GM19468 (cell line): ENCODE measurements around the gene SCAMP5.
A peak's percentile ranks its signal among the peaks of the same experiment; 100 is the strongest.

Source experiments
- ATAC-seq: cut with Tn5 transposase; IDR thresholded peaks from one replicate; pipeline ENCODE4 v1.9.1; 2021; ENCODE audit warnings: mild to moderate bottlenecking, moderate library complexity, moderate number of reproducible peaks; ENCODE audit not compliant: unreplicated experiment; ENCODE audit errors: extremely low read depth

The SCAMP5 gene

DNA sequence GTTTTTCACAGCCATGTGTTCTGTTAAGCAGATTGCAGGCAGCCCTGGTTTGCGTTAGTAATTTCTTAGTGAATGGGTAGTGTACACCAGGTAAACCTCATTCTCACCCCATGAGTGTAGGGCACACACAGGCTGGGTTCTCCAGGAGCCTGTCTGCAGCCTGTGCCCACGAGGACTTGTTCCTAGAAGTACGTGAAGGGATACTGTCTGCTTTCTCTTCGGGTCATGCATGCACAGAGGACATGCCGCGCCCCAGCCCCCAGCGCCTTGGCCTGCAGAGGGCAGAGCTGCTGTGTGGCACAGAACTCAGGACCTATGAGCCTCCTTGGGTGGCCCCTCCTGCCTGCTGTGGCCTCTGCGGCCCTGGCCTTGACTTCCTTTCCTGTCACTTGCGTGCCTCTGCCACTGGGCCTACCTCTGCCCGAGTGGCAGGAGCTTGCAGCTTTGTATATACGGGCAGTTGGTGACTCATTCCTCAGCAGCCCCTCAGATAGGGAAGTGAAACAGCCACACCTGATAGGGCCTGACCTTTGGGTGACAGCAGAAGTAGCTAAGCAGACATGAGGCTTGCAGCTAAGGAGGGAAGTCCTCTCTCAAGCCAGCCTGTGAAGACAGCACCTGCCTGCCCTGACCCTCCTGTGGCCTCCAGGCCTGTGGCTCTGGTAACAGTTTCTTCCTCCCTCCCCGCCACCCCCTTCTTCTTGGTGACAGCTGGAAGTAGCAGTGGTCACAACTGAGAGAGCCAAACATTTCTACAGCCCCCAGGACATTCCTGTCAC is 47.6 kb downstream of the SCAMP5 start:
- peak; percentile 60 for ATAC-seq

DNA sequence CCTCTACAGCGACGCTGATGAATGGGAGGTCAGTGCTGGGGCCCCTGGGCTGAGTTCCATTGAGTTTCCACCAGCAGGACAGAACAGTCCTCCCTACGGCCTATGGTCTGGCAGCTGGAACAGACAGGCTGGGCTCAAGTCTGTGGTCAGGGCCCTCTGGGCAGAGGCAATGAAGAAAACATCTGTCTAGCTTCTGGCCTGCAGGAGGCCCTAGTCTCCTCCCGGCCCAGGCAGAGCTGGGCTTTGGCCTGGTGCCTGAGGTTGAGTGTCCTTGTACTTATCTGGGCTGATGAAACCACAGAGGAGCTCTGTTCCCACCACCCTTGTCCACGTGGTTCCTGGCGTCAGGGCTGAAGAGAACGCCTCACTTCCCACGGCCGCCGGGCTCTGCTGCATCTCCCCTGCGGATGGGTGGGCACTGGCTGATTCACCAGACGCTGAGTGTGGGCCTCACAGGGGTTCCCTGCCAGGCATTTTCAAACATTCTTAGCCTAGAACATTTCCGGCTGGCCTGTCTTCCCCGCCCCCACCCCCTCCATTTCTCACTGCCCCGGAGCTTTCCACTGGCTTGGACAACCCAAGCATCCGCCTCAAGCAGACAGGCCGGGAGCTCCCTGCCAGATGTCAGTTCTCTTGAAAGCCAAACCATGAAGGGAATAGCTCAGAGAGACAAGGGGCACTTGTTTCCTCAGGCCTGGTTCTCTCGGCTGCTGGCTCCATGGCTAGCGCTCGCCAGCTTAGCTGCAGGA is 48.3 kb downstream of the SCAMP5 start:
- peak; percentile 3 for ATAC-seq

DNA sequence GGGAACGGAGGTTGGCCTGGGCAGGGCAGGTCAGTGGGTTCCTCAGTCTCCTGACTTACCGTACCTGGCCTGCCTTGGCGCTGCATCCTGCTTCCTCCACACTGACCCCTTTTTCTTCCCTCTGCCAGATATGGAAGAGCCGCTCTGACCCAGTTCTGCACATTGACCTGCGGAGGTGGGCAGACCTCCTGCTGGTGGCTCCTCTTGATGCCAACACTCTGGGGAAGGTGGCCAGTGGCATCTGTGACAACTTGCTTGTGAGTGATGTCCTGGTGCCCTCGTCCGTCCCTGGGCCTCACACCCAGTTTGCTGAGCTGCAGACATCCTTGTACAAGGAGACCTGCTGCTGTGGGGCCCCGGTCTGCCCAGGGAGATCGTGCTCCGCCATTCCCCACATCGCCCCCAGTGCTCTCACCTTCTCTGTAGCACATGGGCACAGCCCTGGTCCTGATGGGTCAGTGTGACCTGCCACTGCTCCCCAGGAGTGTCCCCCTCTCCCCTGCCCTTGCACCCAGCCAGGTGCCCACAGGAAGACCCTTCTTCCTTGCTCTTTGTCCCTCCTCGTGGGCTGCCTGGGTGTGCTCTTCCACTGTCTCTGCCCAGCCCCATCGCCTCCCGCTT is 49.0 kb downstream of the SCAMP5 start:
- no peak for ATAC-seq

DNA sequence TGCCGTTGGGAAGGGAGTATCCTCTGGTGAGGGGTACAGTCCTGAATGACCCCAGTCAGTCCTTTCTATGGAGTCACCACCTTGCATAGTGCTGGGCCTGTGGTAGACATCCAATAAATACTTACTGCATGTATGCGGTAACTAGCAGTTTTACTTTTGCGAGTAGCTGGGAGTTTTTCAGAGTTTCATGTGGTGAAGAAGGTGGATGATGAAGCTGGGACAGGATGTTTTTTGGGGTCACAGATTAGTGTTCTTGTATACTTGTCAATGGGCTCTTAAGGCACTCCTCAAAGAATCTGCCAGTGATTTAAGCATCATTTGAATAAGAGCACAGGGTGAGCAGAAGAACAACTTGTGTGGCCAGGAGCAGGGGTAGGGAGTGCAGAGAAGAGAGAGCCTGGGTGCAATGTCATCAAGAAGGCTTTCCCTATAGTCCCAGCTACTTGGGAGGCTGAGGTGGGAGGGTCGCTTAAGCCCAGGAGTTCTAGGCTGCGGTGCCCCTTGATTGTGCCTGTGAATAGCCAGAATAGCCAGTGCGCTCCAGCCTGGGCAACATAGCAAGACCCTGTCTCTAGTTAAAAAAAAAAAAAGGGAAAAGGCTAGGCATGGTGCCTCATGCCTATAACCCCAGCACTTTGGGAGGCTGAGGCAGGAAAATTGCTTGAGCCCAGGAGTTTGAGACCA is 50.1 kb downstream of the SCAMP5 start:
- no peak for ATAC-seq

DNA sequence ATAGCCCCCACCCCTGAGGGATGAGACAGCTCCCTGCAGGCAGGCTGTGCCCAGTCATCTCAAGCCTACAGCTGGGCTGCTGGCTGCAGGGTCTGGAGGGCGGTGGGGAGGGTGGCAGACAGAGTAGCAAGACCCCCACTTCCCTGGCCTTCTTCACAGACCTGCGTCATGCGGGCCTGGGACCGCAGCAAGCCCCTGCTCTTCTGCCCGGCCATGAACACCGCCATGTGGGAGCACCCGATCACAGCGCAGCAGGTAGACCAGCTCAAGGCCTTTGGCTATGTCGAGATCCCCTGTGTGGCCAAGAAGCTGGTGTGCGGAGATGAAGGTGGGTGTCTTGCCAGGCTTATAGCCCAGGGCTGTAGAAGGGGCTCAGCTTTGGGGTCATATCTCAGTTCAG is 53.0 kb downstream of the SCAMP5 start:
- no peak for ATAC-seq

DNA sequence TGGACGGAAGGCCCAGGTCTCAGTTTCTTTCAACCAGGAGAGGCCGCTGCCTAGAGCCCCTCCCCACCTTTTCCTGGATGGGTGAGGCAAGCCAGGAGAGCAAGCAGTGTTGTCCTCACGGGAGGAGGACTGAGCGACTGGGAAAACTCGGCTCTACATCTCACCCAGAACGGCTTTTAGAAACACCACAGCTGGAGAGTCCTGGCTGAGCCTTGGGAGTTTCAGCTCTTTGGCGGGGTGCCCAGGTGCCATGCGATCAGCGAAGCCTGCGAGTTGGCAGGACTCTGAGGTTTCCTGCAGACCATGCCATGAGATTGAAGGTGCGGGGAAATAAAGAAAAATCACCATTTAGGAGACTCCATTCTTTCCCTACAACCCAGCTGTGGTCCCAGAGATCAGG is 54.0 kb downstream of the SCAMP5 start:
- no peak for ATAC-seq

DNA sequence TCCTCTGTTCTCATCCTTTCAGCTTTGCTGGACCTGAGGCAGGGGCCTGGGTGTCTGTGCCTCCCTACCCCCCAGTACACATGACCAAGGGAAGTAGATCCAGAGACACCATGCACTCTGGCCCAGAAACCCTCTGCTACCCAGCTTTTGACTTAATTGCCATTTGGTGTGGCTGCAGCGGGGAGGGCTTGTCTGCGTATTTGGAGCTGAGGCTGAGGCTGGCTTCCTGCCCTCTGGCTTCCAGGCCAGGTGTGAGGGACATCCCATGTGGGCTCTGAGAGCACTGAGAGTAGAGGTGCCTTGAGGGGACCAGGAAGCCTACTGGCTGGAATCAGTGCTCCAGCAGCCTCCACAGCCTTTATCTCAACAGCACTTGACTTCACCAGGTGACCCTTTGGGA is 54.9 kb downstream of the SCAMP5 start:
- ATAC-seq = no peak

DNA sequence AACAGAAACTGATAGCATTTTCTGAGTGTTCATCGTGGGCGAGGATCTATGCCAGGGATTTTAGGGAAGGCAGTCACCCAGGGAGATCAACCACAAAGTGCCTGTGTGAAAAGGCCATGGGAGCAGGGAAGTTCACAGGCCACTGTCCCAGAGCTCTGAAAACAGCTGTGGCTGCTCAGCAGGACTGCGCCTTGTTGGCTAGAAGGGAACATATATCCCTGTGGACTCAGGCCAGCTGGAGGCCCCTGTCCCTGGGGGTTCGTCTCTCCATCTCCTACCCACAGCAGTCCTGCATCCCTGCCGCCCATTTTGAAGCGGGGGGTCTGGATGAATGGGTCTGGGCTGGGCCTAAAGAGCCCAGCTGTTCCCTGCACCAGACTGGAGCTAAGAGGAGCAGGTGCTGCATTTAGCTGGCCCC is 55.8 kb downstream of the SCAMP5 start:
- no peak for ATAC-seq

DNA sequence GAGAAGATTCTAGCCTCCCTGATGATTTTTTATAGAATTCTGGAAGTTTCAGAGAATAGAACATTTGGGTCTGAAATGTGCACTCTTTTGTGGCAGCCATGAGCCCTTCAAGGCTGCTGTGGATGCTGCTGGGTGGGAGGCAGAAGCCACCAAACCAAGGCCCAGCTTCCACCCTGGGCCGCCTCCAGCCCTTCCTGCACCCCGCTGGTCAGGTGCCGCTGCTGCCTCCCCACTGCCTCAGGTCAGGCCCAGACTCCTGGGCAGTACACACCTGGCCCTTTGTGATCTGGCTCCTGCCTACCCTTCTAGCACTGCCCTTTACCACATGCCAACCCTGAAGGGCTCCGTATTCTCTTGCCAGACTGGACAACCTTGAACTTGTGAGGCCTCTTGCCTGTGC is 56.3 kb downstream of the SCAMP5 start:
- ATAC-seq = no peak

DNA sequence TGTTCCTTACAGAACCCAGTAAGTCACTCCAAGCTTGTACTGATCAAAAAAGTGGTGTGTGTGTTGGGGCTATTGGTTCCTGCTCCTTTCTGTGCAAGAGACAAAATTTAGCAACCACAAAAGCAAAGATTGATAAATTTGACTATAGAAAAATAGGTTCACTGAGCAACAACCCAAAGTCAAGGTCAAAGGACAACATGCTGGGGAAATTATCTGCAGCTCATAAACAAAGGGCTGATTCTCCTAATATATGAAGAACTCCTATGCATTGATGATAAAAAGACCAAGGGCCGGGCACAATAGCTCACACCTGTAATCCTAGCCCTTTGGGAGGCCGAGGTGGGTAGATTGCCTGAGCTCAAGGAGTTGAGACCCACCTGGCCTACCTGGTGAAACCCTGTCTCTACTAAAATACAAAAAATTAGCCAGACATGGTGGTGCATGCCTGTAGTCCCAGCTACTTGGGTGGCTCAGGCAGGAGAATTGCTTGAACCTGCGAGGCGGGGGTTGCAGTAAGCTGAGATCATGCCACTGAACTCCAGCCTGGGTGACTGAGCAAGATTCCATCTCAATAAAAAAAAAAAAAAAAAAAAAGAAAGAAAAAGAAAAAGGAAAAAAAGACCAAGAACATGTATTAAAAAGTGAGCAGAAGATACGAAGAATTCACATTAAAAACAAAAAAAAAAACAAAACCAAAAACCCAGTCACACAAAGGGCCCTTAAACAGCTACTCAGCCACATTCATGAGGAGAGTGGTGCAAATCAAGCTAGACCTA is 57.8 kb downstream of the SCAMP5 start:
- ATAC-seq = no peak

DNA sequence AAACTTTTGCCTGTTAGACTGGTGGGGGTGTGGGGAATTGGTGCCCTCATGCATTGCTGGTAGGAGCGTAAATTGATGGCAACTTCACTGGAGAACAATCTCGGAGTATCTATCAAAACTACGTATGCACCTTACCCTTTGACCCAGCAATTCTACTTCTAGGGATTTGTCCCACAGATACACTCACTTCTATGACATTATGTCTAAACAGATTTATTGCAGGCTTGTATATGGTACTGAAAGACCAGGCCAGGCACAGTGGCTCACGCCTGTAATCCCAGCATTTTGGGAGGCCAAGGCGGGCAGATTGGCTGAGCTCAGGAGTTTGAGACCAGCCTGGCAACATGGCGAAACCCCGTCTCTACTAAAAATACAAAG is 58.4 kb downstream of the SCAMP5 start:
- no peak for ATAC-seq

DNA sequence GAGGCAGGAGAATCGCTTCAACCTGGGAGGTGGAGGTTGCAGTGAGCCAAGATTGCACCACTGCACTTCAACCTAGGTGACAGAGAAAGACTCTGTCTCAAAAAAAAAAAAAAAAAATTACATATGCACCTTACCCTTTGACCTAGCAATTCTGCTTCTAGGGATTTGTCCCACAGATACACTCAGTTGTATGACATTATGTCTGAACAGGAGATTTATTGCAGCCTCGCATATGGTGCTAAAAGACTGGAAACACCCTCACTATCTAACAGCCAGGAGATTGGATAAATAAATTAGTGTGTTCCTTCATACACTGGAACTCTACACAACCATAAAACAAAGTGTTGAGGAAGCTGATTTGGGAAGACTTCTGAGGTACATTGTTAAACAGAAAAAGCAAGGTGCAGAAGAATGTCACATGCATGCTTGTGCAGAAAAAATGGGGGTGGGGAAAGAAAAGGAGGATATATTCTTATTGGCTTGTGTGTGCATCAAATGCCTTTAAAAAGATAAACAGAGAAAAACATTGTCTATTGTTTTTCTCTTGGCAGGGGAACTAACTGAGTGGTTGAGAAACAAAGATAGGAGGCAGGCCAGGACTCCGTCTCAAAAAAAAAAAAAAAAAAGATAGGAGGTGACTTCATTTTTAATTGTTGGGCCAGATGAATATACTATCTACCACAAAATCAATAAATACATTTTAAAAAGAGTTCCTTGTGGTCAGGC is 59.0 kb downstream of the SCAMP5 start:
- no peak for ATAC-seq

DNA sequence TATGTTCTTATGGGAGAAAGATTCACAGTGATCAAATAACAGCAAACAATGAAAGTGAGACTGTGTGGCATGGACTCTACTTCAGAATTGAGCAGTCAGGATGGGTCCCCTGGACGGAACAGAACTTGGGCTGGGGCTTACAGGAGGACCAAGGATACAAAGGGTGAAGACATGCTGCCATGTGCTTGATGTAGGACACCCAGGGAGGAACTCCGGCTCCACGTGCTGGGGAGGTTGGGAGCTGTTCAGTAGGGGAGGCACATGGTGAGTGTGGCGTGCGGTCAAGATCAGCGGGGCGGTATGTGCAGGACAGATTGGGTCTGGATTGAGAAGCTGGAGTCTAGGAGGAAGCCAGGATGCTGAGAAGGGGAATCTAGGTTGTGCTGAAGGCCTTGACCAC is 60.7 kb downstream of the SCAMP5 start:
- no peak for ATAC-seq

DNA sequence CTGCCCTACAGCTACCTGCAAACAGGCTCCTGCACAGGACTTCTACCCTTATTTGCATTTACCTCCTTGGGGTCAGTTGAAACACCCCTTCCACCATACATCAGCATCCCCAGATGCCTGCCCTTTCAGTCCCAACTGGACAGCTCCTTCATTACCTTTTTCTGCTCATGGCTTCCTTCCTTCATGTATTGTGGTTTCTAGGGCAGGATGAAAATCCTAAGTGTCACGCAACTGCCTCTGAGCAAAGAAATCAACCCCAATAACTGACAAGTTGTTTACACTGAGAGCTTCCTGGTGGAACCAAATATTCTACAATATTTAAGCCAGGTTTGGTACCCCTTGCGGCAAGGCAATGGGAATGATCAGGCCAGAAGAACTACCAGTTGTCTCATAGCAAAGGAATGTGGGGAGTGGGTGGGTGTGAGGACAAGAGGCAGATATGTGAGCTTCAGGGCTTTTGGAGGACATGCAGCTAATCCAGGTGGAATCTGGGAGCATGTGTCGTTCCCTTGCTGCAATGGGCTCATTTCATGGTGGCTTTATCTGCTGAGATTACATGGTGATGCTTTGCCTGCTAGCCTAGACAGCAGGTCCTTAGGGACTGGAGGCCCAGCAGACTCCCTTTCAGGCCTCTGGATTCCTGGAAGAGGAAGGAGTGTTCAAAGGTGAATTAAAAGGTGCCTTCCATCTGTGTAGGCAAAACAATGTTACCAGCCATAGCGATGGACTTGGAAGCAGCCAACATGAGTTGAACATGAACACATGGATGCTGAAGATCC is 63.0 kb downstream of the SCAMP5 start:
- no peak for ATAC-seq

DNA sequence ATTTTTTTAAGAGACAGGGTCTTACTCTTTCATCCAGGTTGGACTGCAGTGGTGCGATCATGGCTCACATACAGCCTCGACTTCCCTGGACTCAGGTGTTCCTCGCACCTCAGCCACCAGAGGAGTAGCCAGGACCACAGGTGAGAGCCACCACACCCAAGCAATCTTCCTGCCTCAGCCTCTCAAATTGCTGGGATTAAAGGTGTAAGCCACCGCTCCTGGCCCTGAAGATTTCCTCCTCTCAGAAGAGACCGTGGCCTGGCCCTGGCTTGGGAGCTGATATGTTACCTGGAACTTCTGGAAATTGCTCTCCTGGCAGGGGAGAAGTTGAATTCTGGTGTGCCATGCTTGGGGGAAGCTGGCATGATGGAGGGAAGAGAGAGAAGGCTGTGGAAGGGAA is 64.2 kb downstream of the SCAMP5 start:
- ATAC-seq = no peak

DNA sequence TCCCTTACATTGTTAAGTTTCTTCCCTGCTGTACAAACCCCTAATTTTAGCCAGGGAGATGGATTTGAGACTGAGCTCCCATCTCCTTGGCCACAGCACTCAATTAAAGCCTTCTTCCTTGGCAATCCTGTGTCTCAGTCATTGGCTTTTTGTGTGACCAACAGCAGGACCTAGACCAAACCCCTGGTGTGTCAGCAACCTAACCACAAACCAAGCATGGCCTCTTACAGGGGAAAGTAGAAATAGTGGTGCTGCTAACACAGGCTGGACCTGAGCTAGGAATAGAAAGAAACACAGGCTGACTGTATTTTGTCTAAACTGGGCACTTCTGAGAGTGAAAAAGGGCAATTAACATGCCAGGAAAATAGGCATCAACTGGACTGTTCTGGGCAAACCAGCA is 65.9 kb downstream of the SCAMP5 start:
- no peak for ATAC-seq

DNA sequence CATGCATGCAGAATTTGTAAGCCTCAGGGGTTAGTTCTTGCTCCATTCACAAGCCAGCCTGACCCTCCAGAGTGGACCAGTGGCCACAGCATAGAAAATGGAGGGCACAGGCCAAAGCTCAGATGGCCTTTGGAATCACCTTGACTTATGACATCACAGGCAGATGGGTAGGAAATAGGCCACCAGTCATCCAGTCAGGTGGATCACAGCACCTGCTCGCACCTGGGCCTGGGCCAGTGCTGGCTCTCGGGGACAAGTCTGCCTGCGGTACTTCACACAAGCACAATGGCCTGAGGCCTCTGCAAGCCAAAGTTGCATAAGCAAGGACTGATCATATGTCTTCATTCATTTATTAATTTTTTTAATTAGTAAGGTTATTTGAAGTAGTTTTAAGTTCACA is 67.3 kb downstream of the SCAMP5 start:
- no peak for ATAC-seq

DNA sequence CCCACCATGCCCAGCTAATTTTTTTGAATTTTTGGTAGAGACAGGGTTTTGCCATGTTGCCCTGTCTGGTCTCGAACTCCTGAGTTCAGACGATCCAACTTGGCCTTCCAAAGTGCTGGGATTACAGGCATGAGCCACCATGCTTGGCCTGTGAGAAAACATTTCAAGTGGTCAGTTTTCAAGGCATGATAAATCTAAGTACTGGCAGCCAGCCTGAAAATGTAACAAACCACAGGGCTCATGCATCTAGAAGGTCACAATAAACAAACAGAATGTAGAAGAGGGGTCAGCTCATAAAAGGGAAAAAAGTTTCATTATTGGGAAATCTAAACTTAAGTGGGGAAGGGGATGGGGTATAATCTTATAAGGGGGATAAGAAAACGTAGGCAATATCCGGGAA is 68.0 kb downstream of the SCAMP5 start:
- ATAC-seq = no peak

DNA sequence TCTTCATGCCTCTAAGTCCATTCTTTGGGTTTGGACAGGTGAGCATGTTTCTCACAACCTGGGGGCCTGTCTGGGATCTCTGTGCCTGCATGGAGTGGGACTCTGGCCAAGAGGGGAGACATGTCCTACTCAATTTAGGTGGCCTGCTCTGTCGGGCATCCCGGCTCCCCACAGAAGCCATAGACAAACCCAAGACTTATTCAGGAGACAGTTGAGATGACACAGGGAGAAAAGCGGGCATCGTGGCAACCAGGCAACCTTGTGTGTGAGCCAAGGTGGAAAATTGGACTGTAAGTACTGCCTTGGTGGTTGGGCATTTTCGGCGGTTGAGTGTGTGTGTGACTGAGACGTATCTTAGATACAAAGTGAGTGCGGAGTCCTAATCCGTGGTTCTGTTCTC is 68.5 kb downstream of the SCAMP5 start:
- no peak for ATAC-seq
